HepG2 (cell line): ENCODE data around the gene MAB21L4. TPM values are rescaled to one million over a fixed set of nuclear protein-coding genes. Genes with fewer than 3 reads are reported as not detected.

Experiments
- HOXA3 ChIP-seq: sonication (generic); formaldehyde crosslinking; IDR thresholded peaks from 2 replicates; pipeline ENCODE4 v1.5.0; 2020; ENCODE audit warnings: missing genetic modification reagents
- MED1 ChIP-seq: sonication (generic); formaldehyde crosslinking; IDR thresholded peaks from 2 replicates; pipeline ENCODE4 v1.4.0; 2020; ENCODE audit warnings: missing genetic modification reagents
- NKX3-1 ChIP-seq: sonication (generic); formaldehyde crosslinking; IDR thresholded peaks from 2 replicates; pipeline ENCODE4 v1.5.0; 2020; ENCODE audit warnings: missing genetic modification reagents
- POLR2A ChIP-seq, 2 experiments: IDR thresholded peaks; 2 replicates each; pipeline ENCODE4 v1.6.1; 2011; ENCODE audit warnings: low read depth in 2 of 2, low read length in 2 of 2, mild to moderate bottlenecking in 1 of 2, moderate library complexity in 1 of 2; ENCODE audit not compliant: insufficient read depth in 1 of 2
- RAD51 ChIP-seq: fragments of 450-650 bp; IDR thresholded peaks from 2 replicates; pipeline ENCODE4 v1.6.1; 2016; ENCODE audit warnings: borderline replicate concordance
- SMYD3 ChIP-seq: sonication (generic); formaldehyde crosslinking; IDR thresholded peaks from 2 replicates; pipeline ENCODE4 v1.8.1; 2023; ENCODE audit warnings: mild to moderate bottlenecking, missing genetic modification reagents
- XRCC5 ChIP-seq: fragments of 200-400 bp; formaldehyde crosslinking; optimal IDR thresholded peaks from 2 replicates; pipeline ENCODE3; 2017; ENCODE audit warnings: mild to moderate bottlenecking, low read length
- ZBTB7A ChIP-seq: sonication (generic); formaldehyde crosslinking; IDR thresholded peaks from 2 replicates; pipeline ENCODE4 v1.8.0; 2022; ENCODE audit warnings: mild to moderate bottlenecking, missing genetic modification reagents
- ZMYM2 ChIP-seq: sonication (generic); formaldehyde crosslinking; IDR thresholded peaks from 2 replicates; pipeline ENCODE4 v1.8.0; 2022; ENCODE audit warnings: mild to moderate bottlenecking, missing genetic modification reagents
- ZNF230 ChIP-seq: sonication (generic); formaldehyde crosslinking; IDR thresholded peaks from 2 replicates; pipeline ENCODE4 v1.4.0; 2020; ENCODE audit warnings: mild to moderate bottlenecking, missing genetic modification reagents
- ZNF367 ChIP-seq: sonication (generic); formaldehyde crosslinking; IDR thresholded peaks from 2 replicates; pipeline ENCODE4 v1.4.0; 2020; ENCODE audit warnings: missing genetic modification reagents, borderline replicate concordance
- ZNF629 ChIP-seq: sonication (generic); formaldehyde crosslinking; conservative IDR thresholded peaks from 2 replicates; pipeline ENCODE4 v1.5.0; 2020; ENCODE audit warnings: missing genetic modification reagents
- ZNF772 ChIP-seq: sonication (generic); formaldehyde crosslinking; IDR thresholded peaks from 2 replicates; pipeline ENCODE4 v1.5.0; 2020; ENCODE audit warnings: mild to moderate bottlenecking, missing genetic modification reagents
- polyA plus RNA-seq, 8 experiments: library from polyadenylated mRNA; depleted of rRNA in 3 of 8; stranded (reverse) in 7 of 8; unstranded in 1 of 8; fragments of >200 nt; fragmentation: Illumina TruSeq in 4 of 8; extraction: Trizol in 4 of 8; gene quantifications; 2 replicates each; pipeline versions ENCODE4 v1.2.1 to v1.2.3, GENCODE V29; 2011 to 2016; ENCODE audit warnings: low read depth in 4 of 8, missing spikeins in 1 of 8, mixed read lengths in 1 of 8; ENCODE audit not compliant: insufficient read depth in 1 of 8
- total RNA-seq, 5 experiments: library from RNA; depleted of rRNA; stranded (reverse); fragments of >200 nt; fragmentation: Illumina TruSeq; extraction: Trizol; gene quantifications; 2 replicates each; pipeline ENCODE4 v1.2.3, GENCODE V29; 2016; ENCODE audit warnings: low read depth in 1 of 5
- TF ChIP-seq, protein P1 (sequence below): sonication (generic); formaldehyde crosslinking; IDR thresholded peaks from 2 replicates; pipeline ENCODE4 v1.9.0; 2022; ENCODE audit warnings: missing genetic modification reagents, mild to moderate bottlenecking, borderline replicate concordance
- TF ChIP-seq, protein P2 (sequence below): sonication (generic); formaldehyde crosslinking; IDR thresholded peaks from 2 replicates; pipeline ENCODE4 v1.4.0; 2020; ENCODE audit warnings: mild to moderate bottlenecking, low read depth, missing genetic modification reagents
- TF ChIP-seq, protein P3 (sequence below): sonication (generic); formaldehyde crosslinking; IDR thresholded peaks from 2 replicates; pipeline ENCODE4 v1.4.0; 2020; ENCODE audit warnings: mild to moderate bottlenecking, low read depth, missing genetic modification reagents
- TF ChIP-seq, protein P4 (sequence below): sonication (generic); formaldehyde crosslinking; IDR thresholded peaks from 2 replicates; pipeline ENCODE4 v1.4.0; 2020; ENCODE audit warnings: mild to moderate bottlenecking, missing genetic modification reagents
- TF ChIP-seq, protein P5 (sequence below): sonication (generic); formaldehyde crosslinking; IDR thresholded peaks from 2 replicates; pipeline ENCODE4 v1.8.0; 2023; ENCODE audit warnings: mild to moderate bottlenecking, missing genetic modification reagents
- TF ChIP-seq, protein P6 (sequence below): IDR thresholded peaks from 2 replicates; pipeline ENCODE4 v1.6.1; 2016
- TF ChIP-seq, protein P7 (sequence below): sonication (generic); formaldehyde crosslinking; IDR thresholded peaks from 2 replicates; pipeline ENCODE4 v1.8.1; 2022; ENCODE audit warnings: low read depth, mild to moderate bottlenecking, missing genetic modification reagents

Gene MAB21L4
- total and polyA plus RNA-seq, 2 of the 13 experiments (the other 11 are each of a cell fraction or from before 2014, with no cell fraction given): 3.0 to 14.0 TPM

DNA sequence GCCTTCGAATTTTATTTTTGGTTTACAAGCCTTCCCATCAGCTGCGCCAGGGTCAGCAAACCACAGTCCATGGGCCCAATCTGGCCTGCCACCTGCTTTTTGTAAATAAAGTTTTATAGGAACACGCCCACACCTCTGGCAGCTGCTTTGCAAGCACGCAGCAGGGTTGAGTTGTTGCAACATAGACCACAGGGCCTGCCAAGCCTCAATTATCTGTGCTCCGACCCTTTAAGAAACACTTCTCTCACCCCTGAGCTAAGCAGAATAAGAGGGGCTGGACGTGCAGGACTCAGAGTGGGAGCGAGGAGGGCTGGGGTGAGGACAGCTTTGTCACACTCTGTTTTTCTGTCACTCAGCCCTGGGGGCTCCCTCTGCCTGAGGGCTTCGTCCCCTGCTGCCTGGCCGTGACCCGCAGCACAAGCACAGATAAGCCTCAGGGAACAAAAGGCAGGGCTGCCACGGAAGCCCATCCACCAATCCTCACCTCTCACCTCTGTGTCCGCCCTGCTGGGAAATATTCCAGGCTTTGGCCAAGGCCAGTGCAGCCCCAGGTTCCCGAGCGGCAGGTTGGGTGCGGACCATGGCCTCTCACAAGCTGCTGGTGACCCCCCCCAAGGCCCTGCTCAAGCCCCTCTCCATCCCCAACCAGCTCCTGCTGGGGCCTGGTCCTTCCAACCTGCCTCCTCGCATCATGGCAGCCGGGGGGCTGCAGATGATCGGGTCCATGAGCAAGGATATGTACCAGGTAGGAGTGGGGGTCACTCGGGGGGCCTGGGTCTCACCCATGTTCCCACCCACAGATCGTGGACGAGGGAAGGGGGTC lies 27.5 kb downstream of the MAB21L4 start, which contains the start of gene AGXT (continued):
- TF ChIP-seq, protein P1, sequence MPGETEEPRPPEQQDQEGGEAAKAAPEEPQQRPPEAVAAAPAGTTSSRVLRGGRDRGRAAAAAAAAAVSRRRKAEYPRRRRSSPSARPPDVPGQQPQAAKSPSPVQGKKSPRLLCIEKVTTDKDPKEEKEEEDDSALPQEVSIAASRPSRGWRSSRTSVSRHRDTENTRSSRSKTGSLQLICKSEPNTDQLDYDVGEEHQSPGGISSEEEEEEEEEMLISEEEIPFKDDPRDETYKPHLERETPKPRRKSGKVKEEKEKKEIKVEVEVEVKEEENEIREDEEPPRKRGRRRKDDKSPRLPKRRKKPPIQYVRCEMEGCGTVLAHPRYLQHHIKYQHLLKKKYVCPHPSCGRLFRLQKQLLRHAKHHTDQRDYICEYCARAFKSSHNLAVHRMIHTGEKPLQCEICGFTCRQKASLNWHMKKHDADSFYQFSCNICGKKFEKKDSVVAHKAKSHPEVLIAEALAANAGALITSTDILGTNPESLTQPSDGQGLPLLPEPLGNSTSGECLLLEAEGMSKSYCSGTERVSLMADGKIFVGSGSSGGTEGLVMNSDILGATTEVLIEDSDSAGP (CRISPR knock-in tag): peak; percentile 88
- TF ChIP-seq RAD51 (no peak), ZBTB7A (CRISPR knock-in tag) (peak; percentile 68), XRCC5 (peak; percentile 59), POLR2A (IDR thresholded peaks at IDR 0.05; ENCODE audit: insufficient read depth in 1 of 2, low read depth in 2 of 2, low read length in 2 of 2) (peak in 1 of 2 experiments; percentile 36; a peak in 1 of 4 replicates), SMYD3 (CRISPR knock-in tag) (peak; percentile 82; the same call in 1 of the 2 replicates), ZMYM2 (CRISPR knock-in tag) (peak; percentile 77; the same call in 1 of the 2 replicates), HOXA3 (peak; percentile 54; the same call in 1 of the 2 replicates), ZNF629 (0 out of 2 replicates have a peak, but pooled peaks have one; percentile 26), ZNF772 (CRISPR knock-in tag) (peak; percentile 84; the same call in 1 of the 2 replicates), ZNF367 (CRISPR knock-in tag) (no peak), ZNF230 (CRISPR knock-in tag) (0 out of 2 replicates have a peak, but pooled peaks have one; percentile 47), MED1 (CRISPR knock-in tag) (peak; percentile 96), NKX3-1 (CRISPR knock-in tag) (peak; percentile 56; the same call in 1 of the 2 replicates)
- TF ChIP-seq, protein P2, sequence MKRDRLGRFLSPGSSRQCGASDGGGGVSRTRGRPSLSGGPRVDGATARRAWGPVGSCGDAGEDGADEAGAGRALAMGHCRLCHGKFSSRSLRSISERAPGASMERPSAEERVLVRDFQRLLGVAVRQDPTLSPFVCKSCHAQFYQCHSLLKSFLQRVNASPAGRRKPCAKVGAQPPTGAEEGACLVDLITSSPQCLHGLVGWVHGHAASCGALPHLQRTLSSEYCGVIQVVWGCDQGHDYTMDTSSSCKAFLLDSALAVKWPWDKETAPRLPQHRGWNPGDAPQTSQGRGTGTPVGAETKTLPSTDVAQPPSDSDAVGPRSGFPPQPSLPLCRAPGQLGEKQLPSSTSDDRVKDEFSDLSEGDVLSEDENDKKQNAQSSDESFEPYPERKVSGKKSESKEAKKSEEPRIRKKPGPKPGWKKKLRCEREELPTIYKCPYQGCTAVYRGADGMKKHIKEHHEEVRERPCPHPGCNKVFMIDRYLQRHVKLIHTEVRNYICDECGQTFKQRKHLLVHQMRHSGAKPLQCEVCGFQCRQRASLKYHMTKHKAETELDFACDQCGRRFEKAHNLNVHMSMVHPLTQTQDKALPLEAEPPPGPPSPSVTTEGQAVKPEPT: peak; percentile 90; the same call in 1 of the 2 replicates
- TF ChIP-seq, protein P3, sequence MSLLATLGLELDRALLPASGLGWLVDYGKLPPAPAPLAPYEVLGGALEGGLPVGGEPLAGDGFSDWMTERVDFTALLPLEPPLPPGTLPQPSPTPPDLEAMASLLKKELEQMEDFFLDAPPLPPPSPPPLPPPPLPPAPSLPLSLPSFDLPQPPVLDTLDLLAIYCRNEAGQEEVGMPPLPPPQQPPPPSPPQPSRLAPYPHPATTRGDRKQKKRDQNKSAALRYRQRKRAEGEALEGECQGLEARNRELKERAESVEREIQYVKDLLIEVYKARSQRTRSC (CRISPR knock-in tag): 0 out of 2 replicates have a peak, but pooled peaks have one; percentile 41
- TF ChIP-seq, protein P4, sequence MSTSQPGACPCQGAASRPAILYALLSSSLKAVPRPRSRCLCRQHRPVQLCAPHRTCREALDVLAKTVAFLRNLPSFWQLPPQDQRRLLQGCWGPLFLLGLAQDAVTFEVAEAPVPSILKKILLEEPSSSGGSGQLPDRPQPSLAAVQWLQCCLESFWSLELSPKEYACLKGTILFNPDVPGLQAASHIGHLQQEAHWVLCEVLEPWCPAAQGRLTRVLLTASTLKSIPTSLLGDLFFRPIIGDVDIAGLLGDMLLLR (CRISPR knock-in tag): no peak
- TF ChIP-seq, protein P5, sequence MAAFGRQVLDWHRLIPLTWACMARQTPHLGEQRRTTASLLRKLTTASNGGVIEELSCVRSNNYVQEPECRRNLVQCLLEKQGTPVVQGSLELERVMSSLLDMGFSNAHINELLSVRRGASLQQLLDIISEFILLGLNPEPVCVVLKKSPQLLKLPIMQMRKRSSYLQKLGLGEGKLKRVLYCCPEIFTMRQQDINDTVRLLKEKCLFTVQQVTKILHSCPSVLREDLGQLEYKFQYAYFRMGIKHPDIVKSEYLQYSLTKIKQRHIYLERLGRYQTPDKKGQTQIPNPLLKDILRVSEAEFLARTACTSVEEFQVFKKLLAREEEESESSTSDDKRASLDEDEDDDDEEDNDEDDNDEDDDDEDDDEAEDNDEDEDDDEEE: no peak
- TF ChIP-seq, protein P6, sequence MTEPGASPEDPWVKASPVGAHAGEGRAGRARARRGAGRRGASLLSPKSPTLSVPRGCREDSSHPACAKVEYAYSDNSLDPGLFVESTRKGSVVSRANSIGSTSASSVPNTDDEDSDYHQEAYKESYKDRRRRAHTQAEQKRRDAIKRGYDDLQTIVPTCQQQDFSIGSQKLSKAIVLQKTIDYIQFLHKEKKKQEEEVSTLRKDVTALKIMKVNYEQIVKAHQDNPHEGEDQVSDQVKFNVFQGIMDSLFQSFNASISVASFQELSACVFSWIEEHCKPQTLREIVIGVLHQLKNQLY (CRISPR knock-in tag): no peak
- TF ChIP-seq, protein P7, sequence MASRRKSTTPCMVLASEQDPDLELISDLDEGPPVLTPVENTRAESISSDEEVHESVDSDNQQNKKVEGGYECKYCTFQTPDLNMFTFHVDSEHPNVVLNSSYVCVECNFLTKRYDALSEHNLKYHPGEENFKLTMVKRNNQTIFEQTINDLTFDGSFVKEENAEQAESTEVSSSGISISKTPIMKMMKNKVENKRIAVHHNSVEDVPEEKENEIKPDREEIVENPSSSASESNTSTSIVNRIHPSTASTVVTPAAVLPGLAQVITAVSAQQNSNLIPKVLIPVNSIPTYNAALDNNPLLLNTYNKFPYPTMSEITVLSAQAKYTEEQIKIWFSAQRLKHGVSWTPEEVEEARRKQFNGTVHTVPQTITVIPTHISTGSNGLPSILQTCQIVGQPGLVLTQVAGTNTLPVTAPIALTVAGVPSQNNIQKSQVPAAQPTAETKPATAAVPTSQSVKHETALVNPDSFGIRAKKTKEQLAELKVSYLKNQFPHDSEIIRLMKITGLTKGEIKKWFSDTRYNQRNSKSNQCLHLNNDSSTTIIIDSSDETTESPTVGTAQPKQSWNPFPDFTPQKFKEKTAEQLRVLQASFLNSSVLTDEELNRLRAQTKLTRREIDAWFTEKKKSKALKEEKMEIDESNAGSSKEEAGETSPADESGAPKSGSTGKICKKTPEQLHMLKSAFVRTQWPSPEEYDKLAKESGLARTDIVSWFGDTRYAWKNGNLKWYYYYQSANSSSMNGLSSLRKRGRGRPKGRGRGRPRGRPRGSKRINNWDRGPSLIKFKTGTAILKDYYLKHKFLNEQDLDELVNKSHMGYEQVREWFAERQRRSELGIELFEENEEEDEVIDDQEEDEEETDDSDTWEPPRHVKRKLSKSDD (CRISPR knock-in tag): no peak
